HG03025 (cell line): ENCODE measurements around the gene EME1.

Experiments used
- ATAC-seq: cut with Tn5 transposase; IDR thresholded peaks from one replicate; pipeline ENCODE4 v1.9.1; 2021; ENCODE audit warnings: mild to moderate bottlenecking, moderate library complexity; ENCODE audit not compliant: unreplicated experiment, low FRiP score

Gene EME1

GRCh38 chr17:50347117-50347893 lies 25.7 kb upstream of the EME1 start:
- no peak for ATAC-seq

DNA sequence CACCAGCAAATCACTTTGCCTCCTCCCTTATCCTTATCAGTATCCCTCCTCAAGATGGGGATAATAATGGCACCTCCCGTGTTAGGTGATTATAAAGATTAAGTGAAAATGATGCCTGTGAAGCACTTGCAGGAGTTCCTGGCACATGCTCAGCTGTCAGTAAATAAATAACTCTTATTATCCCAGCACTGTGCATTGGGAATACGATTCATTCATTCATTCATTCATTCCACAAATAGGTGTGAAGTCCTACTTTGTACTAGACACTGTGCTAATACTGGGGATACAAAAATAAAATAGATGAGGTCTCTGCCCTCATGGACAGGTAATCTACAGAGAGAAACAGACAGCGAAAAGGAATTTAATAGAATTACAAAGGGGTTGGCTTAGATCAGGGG lies 25.1 kb upstream of the EME1 start:
- no peak for ATAC-seq

GRCh38 chr17:50348522-50349242 lies 24.3 kb upstream of the EME1 start:
- ATAC-seq, result no peak

DNA sequence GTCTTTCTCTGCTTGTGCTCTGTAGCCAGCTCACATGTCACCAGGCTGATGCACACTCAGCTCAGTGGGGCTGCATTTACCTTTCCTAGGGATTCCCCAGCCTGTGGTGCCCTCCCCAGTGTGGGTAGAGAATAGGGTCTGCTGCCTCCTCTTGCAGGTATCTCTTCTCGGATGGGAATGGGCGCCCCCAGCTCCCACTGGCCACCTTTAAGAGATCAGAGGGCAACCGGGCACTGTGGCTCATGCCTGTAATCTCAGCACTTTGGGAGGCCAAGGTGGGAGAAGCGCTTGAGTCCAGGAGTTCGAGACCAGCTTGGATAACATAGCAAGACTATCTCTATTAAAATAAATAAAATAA lies 23.8 kb upstream of the EME1 start:
- no peak for ATAC-seq

GRCh38 chr17:50350733-50351132 lies 22.3 kb upstream of the EME1 start:
- no peak for ATAC-seq

DNA sequence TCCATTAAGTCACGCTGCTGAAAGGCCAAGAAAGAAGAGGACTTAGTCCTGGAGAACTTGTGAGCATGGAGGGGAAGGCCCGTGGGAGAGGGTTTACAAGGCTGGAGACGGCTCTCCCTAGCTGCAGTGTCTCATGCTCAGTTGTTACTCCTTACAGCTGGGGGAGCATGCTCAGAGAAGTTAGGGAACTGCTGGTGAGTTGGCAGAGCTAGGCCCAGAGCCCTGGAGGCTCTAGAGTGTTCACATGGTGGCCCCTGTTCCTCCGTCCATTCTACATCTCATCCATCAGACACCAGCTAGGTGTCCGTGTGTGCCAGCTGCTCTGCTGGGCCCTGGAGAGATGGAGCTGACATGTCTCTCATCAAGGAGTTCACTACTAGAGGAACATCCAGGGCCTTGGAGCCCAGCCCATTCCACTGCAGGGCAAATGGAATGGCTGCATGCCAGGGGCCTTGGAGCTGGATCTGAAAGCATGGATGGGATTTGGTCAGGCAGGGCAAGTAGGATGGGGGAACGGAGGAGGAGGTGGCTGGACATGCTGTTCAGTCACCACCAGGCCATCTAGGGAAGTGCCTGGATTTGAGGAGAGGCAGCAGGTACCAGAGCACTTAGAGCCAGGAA lies 20.8 kb upstream of the EME1 start:
- ATAC-seq, result no peak

- ATAC-seq, result no peak
These were observed 20.1 kb upstream of the EME1 start for GRCh38 chr17:50352693-50353599.

DNA sequence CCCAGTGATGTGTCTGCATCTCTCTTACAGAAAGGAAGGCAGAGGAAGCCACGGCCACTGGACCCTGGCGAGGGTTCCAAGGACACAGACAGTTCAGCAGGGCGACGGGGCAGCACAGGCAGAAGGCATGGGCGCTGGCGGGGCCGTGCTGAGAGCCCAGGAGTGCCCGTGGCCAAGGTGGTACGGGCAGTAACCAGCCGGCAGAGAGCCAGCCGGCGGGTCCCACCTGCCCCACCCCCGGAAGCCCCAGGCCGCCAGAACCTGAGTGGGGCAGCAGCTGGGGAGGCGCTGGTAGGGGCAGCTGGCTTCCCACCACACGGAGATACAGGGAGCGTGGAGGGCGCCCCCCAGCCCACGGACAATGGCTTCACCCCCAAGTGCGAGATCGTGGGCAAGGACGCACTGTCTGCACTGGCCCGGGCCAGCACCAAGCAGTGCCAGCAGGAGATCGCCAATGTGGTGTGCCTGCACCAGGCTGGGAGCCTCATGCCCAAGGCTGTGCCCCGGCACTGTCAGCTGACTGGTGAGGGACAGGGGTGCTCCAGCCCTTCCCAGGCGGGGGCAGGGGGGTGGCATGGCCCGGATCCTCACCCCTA lies 19.3 kb upstream of the EME1 start:
- no peak for ATAC-seq

GRCh38 chr17:50354198-50354597 lies 18.8 kb upstream of the EME1 start:
- no peak for ATAC-seq

DNA sequence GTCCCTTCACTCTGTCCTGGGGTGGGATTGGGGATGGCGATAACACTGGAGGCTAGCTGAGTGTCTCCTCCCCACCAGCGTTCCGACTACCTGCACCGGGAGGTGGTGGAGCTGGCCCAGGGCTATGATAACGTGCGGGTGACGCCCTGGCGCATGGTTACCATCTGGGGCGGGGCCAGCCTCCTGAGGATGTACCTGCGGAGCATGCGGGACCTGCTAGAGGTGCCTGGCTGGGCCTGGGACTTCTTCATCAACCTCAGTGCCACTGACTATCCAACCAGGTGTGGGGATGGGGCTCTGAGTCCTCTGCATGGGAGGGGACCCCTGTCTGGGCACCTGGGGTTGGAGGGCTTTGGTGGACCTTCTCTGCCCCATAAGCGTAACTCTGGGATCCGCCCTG lies 18.3 kb upstream of the EME1 start:
- no peak for ATAC-seq

- no peak for ATAC-seq
These were observed 17.7 kb upstream of the EME1 start for GRCh38 chr17:50355336-50355700.

DNA sequence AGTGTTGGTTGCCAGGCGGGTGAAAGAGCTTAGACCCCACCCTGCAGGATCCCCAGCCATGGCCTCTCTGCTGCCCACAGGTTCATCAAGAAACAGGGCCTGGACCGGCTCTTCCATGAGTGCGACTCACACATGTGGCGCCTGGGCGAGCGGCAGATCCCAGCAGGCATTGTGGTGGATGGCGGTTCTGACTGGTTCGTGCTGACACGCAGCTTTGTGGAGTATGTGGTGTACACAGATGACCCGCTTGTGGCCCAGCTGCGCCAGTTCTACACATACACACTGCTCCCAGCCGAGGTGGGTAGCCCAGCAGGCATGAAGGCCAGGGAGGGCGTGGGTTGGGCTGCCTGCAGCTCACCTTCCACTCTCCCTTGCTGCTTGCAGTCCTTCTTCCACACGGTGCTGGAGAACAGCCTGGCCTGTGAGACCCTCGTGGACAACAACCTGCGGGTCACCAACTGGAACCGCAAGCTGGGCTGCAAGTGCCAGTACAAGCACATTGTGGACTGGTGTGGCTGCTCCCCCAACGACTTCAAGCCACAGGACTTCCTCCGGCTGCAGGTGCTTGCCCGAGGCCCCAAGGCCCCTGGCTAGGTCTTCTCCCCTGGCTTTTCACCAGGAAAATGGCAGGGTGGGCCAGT lies 17.2 kb upstream of the EME1 start:
- ATAC-seq, result no peak

- ATAC-seq, result no peak
These were observed 16.6 kb upstream of the EME1 start for GRCh38 chr17:50356418-50356817.

DNA sequence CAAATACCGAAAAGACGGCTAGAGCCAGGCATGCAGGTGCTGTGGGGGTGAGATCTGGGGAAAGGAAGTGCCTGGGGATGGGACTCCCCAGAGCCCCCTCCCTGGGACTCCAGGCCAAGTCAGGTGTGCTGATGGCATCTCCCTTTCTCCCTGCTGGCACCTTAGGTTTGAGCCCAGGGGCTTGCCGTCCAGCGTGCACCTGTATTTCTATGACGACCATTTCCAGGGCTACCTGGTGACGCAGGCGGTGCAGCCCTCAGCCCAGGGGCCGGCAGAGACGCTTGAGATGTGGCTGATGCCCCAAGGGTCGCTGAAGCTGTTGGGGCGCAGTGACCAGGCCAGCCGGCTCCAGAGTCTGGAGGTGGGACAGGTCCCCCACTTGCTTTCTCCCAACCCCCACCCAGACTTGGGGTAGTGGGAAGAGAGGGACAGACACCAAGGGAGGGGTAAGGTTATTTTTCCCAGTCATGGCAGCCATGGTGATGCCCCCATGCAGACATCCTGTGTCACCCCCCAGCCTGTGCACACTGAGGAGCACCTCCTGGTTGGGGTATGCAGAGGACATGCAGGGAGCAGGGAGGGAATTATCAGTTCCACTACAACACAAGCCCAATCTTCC lies 16.0 kb upstream of the EME1 start:
- no peak for ATAC-seq

DNA sequence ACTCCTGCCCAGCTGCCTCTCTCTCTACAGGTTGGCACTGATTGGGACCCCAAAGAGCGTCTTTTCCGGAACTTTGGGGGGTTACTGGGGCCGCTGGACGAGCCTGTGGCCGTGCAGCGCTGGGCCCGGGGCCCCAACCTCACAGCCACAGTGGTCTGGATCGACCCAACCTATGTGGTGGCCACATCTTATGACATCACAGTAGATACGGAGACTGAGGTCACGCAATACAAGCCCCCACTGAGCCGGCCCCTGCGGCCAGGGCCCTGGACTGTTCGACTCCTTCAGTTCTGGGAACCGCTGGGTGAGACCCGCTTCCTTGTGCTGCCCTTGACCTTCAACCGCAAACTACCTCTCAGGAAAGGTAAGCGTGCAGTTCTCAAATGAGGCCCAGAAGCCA lies 14.9 kb upstream of the EME1 start:
- no peak for ATAC-seq

GRCh38 chr17:50359005-50359699 lies 13.9 kb upstream of the EME1 start:
- ATAC-seq, result no peak

DNA sequence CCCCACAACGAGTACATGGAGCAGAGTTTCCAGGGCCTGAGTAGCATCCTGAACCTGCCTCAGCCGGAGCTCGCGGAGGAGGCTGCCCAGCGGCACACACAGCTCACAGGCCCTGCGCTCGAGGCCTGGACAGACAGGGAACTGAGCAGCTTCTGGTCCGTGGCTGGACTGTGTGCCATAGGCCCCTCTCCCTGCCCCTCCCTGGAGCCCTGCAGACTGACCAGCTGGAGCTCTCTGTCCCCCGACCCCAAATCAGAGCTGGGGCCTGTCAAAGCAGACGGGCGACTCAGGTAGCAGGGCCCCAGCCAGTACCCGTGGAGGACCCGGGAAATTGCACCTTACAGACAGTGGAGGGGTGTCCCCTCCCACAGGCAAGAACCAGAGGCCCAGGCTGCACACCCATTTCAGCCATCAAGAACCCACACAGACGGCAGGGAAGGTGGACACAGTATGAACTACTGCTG lies 13.0 kb upstream of the EME1 start:
- ATAC-seq, result no peak

DNA sequence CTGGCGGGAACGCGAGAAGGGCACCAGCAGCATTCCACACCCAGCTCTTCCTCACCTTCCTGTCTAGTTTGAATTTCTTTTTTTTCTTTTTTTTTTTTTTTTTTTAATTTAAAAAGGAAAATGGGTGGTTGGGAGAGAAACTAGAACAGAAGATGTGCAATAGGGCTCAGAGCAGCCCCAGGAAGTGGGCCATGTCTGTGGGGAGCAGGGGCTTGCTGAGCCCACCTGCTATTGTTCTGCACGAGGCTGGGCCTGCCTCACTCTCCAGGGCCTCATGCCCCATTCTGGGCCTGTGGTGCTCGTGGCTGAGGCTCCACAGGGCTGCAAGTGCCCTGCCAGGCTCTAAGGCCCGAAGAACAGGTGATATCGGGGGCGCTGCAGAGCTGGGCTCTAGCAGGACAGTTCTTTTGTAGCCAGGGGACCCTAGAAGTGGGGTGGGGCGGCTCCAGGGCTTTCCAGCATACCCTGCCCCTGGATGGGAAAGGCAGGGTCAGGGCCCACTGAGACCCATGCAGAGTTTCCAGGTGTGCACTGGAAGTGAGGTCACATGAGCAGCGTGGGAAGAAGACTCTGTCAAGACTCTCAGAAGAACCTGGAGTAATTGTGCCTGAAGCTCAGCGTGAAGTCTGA lies 12.4 kb upstream of the EME1 start:
- ATAC-seq, result no peak
